Activated naive CD8-positive, alpha-beta T cell treated with anti-CD3 and anti-CD28 coated beads, Interleukin-2, amount 50 U/mL, for 24 hours (primary cell): Measurements from ENCODE around the gene MCCD1.
"Not testable (repeated sequence)": the region's sequence is repeated elsewhere in the genome, so short reads cannot be mapped to it uniquely, and the experiment has no call there.

Source experiments
- ATAC-seq: fragments of 150-1000 bp; cut with Tn5 transposase; one replicate; pipeline ENCODE4 v1.10.0; 2021
- DNase-seq: peaks from one replicate; pipeline ENCODE4 v3.0.0; 2021
- H3K27ac Mint-ChIP-seq: one replicate; pipeline ENCODE4 v1.8.0; 2021; ENCODE audit warnings: mild to moderate bottlenecking, mixed read lengths
- H3K27me3 Mint-ChIP-seq: one replicate; pipeline ENCODE4 v1.8.0; 2021; ENCODE audit warnings: mixed read lengths
- H3K36me3 Mint-ChIP-seq: one replicate; pipeline ENCODE4 v1.8.0; 2021; ENCODE audit warnings: low read depth, mixed read lengths
- H3K4me1 Mint-ChIP-seq: one replicate; pipeline ENCODE4 v1.8.0; 2021; ENCODE audit warnings: mixed read lengths
- H3K4me3 Mint-ChIP-seq: one replicate; pipeline ENCODE4 v1.8.0; 2021; ENCODE audit warnings: mild to moderate bottlenecking, moderate library complexity, mixed read lengths
- H3K9me3 Mint-ChIP-seq: one replicate; pipeline ENCODE4 v1.8.0; 2021; ENCODE audit warnings: mixed read lengths

MCCD1 gene

GRCh38 chr6:31496826-31497225, 31.9 kb upstream of the MCCD1 start:
- ATAC-seq, H3K36me3 Mint-ChIP-seq, H3K27me3 Mint-ChIP-seq, DNase-seq, H3K9me3 Mint-ChIP-seq: not testable (repeated sequence)
- peak overlapping the region; percentile 78 for H3K27ac Mint-ChIP-seq
- peaks cover 67% of the 10 kb centered on the region for H3K4me1 Mint-ChIP-seq
- peak overlapping the region; percentile 84 for H3K4me3 Mint-ChIP-seq

GRCh38 chr6:31497531-31498476, 31.0 kb upstream of the MCCD1 start, which contains the start of gene MICB:
Gene MICB (plus strand): TSS chr6:31498145. CDS start chr6:31498194, 49 bp downstream.
- ATAC-seq (peak; percentile 72), DNase-seq (peak; percentile 88)
- peak within 1 kb of the TSS; percentile 84 for H3K4me3 Mint-ChIP-seq
- H3K27ac Mint-ChIP-seq = peak within 1 kb of the TSS; percentile 78
- H3K9me3 Mint-ChIP-seq = no peaks in the 10 kb centered on the region
- H3K4me1 Mint-ChIP-seq = peaks cover 68% of the 10 kb centered on the region
- H3K36me3 Mint-ChIP-seq = peaks cover 2% of the 10 kb centered on the region
- no peaks in the 10 kb centered on the region for H3K27me3 Mint-ChIP-seq

GRCh38 chr6:31498748-31499147, 30.0 kb upstream of the MCCD1 start:
- peak overlapping the region; percentile 84 for H3K4me3 Mint-ChIP-seq
- H3K36me3 Mint-ChIP-seq = peaks cover 2% of the 10 kb centered on the region
- ATAC-seq (no peak), DNase-seq (no peak)
- no peaks in the 10 kb centered on the region for H3K27me3 Mint-ChIP-seq
- peaks cover 68% of the 10 kb centered on the region for H3K4me1 Mint-ChIP-seq
- peak overlapping the region; percentile 64 for H3K27ac Mint-ChIP-seq
- no peaks in the 10 kb centered on the region for H3K9me3 Mint-ChIP-seq

- DNase-seq, H3K36me3 Mint-ChIP-seq, H3K27ac Mint-ChIP-seq, H3K27me3 Mint-ChIP-seq, ATAC-seq, H3K9me3 Mint-ChIP-seq: not testable (repeated sequence)
- peak overlapping the region; percentile 84 for H3K4me3 Mint-ChIP-seq
- H3K4me1 Mint-ChIP-seq = peaks cover 66% of the 10 kb centered on the region
Measured at GRCh38 chr6:31499648-31500047, 29.1 kb upstream of the MCCD1 start.

- no peak for DNase-seq
- no peak overlapping the region for H3K4me3 Mint-ChIP-seq
- no peak for ATAC-seq
- peaks cover 18% of the 10 kb centered on the region for H3K36me3 Mint-ChIP-seq
- no peaks in the 10 kb centered on the region for H3K27me3 Mint-ChIP-seq
- H3K9me3 Mint-ChIP-seq = no peaks in the 10 kb centered on the region
- peaks cover 46% of the 10 kb centered on the region for H3K4me1 Mint-ChIP-seq
- no peak overlapping the region for H3K27ac Mint-ChIP-seq
Measured at GRCh38 chr6:31502586-31502985, 26.2 kb upstream of the MCCD1 start.

GRCh38 chr6:31509036-31509435, 19.7 kb upstream of the MCCD1 start:
- H3K27ac Mint-ChIP-seq, DNase-seq: not testable (repeated sequence)

GRCh38 chr6:31510007-31510406, 18.8 kb upstream of the MCCD1 start:
- DNase-seq = no peak
- H3K27me3 Mint-ChIP-seq = no peaks in the 10 kb centered on the region
- H3K9me3 Mint-ChIP-seq = no peaks in the 10 kb centered on the region
- H3K36me3 Mint-ChIP-seq = peaks cover 26% of the 10 kb centered on the region
- ATAC-seq = no peak
- H3K4me3 Mint-ChIP-seq = no peak overlapping the region
- no peak overlapping the region for H3K27ac Mint-ChIP-seq
- H3K4me1 Mint-ChIP-seq = peaks cover 2% of the 10 kb centered on the region

More at GRCh38 chr6:31509036-31509435, 19.7 kb upstream of the MCCD1 start:
- peaks cover 26% of the 10 kb centered on the region for H3K36me3 Mint-ChIP-seq
- not testable (repeated sequence) for H3K4me3 Mint-ChIP-seq, H3K4me1 Mint-ChIP-seq, H3K27me3 Mint-ChIP-seq, ATAC-seq, H3K9me3 Mint-ChIP-seq

- no peak overlapping the region for H3K27ac Mint-ChIP-seq
- DNase-seq (no peak), ATAC-seq (no peak)
- H3K9me3 Mint-ChIP-seq = no peaks in the 10 kb centered on the region
- peaks cover 7% of the 10 kb centered on the region for H3K36me3 Mint-ChIP-seq
- peaks cover 8% of the 10 kb centered on the region for H3K27me3 Mint-ChIP-seq
- no peaks in the 10 kb centered on the region for H3K4me1 Mint-ChIP-seq
- no peak overlapping the region for H3K4me3 Mint-ChIP-seq
Measured at GRCh38 chr6:31513456-31514165, 15.2 kb upstream of the MCCD1 start.

GRCh38 chr6:31521835-31522234, 6.9 kb upstream of the MCCD1 start:
- no peaks in the 10 kb centered on the region for H3K36me3 Mint-ChIP-seq
- no peak overlapping the region for H3K27ac Mint-ChIP-seq
- ATAC-seq (no peak), DNase-seq (no peak)
- no peak overlapping the region for H3K4me3 Mint-ChIP-seq
- no peaks in the 10 kb centered on the region for H3K4me1 Mint-ChIP-seq
- no peaks in the 10 kb centered on the region for H3K9me3 Mint-ChIP-seq
- peaks cover 3% of the 10 kb centered on the region for H3K27me3 Mint-ChIP-seq

- no peaks in the 10 kb centered on the region for H3K9me3 Mint-ChIP-seq
- no peak overlapping the region for H3K4me3 Mint-ChIP-seq
- no peak overlapping the region for H3K27ac Mint-ChIP-seq
- ATAC-seq (no peak), DNase-seq (no peak)
- H3K27me3 Mint-ChIP-seq = no peaks in the 10 kb centered on the region
- no peaks in the 10 kb centered on the region for H3K4me1 Mint-ChIP-seq
- H3K36me3 Mint-ChIP-seq = peaks cover 11% of the 10 kb centered on the region
Measured at GRCh38 chr6:31525553-31525931, 3.2 kb upstream of the MCCD1 start.

GRCh38 chr6:31525932-31526591, 2.7 kb upstream of the MCCD1 start:
- no peaks in the 10 kb centered on the region for H3K9me3 Mint-ChIP-seq
- DNase-seq (no peak), ATAC-seq (no peak)
- H3K4me1 Mint-ChIP-seq = no peaks in the 10 kb centered on the region
- peaks cover 17% of the 10 kb centered on the region for H3K36me3 Mint-ChIP-seq
- no peak overlapping the region for H3K4me3 Mint-ChIP-seq
- H3K27me3 Mint-ChIP-seq = no peaks in the 10 kb centered on the region
- H3K27ac Mint-ChIP-seq = no peak overlapping the region

- no peak overlapping the region for H3K4me3 Mint-ChIP-seq
- no peaks in the 10 kb centered on the region for H3K9me3 Mint-ChIP-seq
- no peaks in the 10 kb centered on the region for H3K27me3 Mint-ChIP-seq
- peak; percentile 6 for ATAC-seq
- peaks cover 8% of the 10 kb centered on the region for H3K4me1 Mint-ChIP-seq
- DNase-seq = no peak
- peaks cover 35% of the 10 kb centered on the region for H3K36me3 Mint-ChIP-seq
- H3K27ac Mint-ChIP-seq = peak overlapping the region; percentile 46
Measured at GRCh38 chr6:31528307-31528777, 420 bp upstream of the MCCD1 start.

- Mint-ChIP-seq H3K4me3 (no peak overlapping the region), H3K27ac (no peak overlapping the region), H3K4me1 (peaks cover 9% of the 10 kb centered on the region), H3K27me3 (no peaks in the 10 kb centered on the region), H3K36me3 (peaks cover 46% of the 10 kb centered on the region), H3K9me3 (no peaks in the 10 kb centered on the region)
- DNase-seq (no peak), ATAC-seq (peak; percentile 26)
Measured at GRCh38 chr6:31529329-31530150, 778 bp downstream of the MCCD1 start.

- no peak overlapping the region for H3K27ac Mint-ChIP-seq
- peaks cover 57% of the 10 kb centered on the region for H3K36me3 Mint-ChIP-seq
- H3K9me3 Mint-ChIP-seq = no peaks in the 10 kb centered on the region
- ATAC-seq (no peak), DNase-seq (no peak)
- H3K4me1 Mint-ChIP-seq = peaks cover 14% of the 10 kb centered on the region
- no peaks in the 10 kb centered on the region for H3K27me3 Mint-ChIP-seq
- no peak overlapping the region for H3K4me3 Mint-ChIP-seq
Measured at GRCh38 chr6:31530659-31531058, 1.9 kb downstream of the MCCD1 start.
